ENCODE data around the gene PRKD1.
"Not testable (repeated sequence)": the region's sequence is repeated elsewhere in the genome, so short reads cannot be mapped to it uniquely, and the experiment has no call there.

The PRKD1 gene

GRCh38 chr14:29843981-29844380, 83.7 kb downstream of the PRKD1 start:
- H3K4me1 ChIP-seq (ENCODE audit: control insufficient read depth, insufficient read depth, low read length), result no peaks in the 10 kb centered on the region
- H3K9me3 ChIP-seq (ENCODE audit: control insufficient read depth, low read length), result no peaks in the 10 kb centered on the region
- H3K36me3 ChIP-seq (ENCODE audit: control insufficient read depth, insufficient read depth, low read length), result no peaks in the 10 kb centered on the region
- H3K4me3 ChIP-seq (ENCODE audit: insufficient read depth, low read depth, low read length), result no peak overlapping the region
- no peak overlapping the region for H3K27ac ChIP-seq (ENCODE audit: insufficient read depth, low read depth, low read length, poor library complexity, severe bottlenecking)
- H3K27me3 ChIP-seq (ENCODE audit: control insufficient read depth, insufficient read depth, low read length, poor library complexity, severe bottlenecking), result no peaks in the 10 kb centered on the region
- WGBS, 2 experiments, result 100% methylated on average over 1 of the region's 1 CpG; no CpG with 5 or more reads in 1 of the 2 experiments

GRCh38 chr14:29842228-29842627, 85.4 kb downstream of the PRKD1 start:
- no CpG with 5 or more reads among the region's 1 CpG for WGBS, 2 experiments
- no peak overlapping the region for H3K27ac ChIP-seq (ENCODE audit: insufficient read depth, low read depth, low read length, poor library complexity, severe bottlenecking)
- no peak overlapping the region for H3K4me3 ChIP-seq (ENCODE audit: insufficient read depth, low read depth, low read length)
- no peaks in the 10 kb centered on the region for H3K4me1 ChIP-seq (ENCODE audit: control insufficient read depth, insufficient read depth, low read length)
- no peaks in the 10 kb centered on the region for H3K27me3 ChIP-seq (ENCODE audit: control insufficient read depth, insufficient read depth, low read length, poor library complexity, severe bottlenecking)
- H3K36me3 ChIP-seq (ENCODE audit: control insufficient read depth, insufficient read depth, low read length), result no peaks in the 10 kb centered on the region
- H3K9me3 ChIP-seq (ENCODE audit: control insufficient read depth, low read length), result no peaks in the 10 kb centered on the region

- H3K9me3 ChIP-seq (ENCODE audit: control insufficient read depth, low read length); H3K27ac ChIP-seq (ENCODE audit: insufficient read depth, low read depth, low read length, poor library complexity, severe bottlenecking); H3K27me3 ChIP-seq (ENCODE audit: control insufficient read depth, insufficient read depth, low read length, poor library complexity, severe bottlenecking); H3K4me1 ChIP-seq (ENCODE audit: control insufficient read depth, insufficient read depth, low read length); H3K4me3 ChIP-seq (ENCODE audit: insufficient read depth, low read depth, low read length); H3K36me3 ChIP-seq (ENCODE audit: control insufficient read depth, insufficient read depth, low read length): not testable (repeated sequence)
- 91 to 93% methylated on average over 6 of the region's 6 CpGs for WGBS, 2 experiments
Measured at GRCh38 chr14:29840369-29840892, 87.2 kb downstream of the PRKD1 start.

GRCh38 chr14:29839691-29840090, 88.0 kb downstream of the PRKD1 start:
- whole genome bisulfite sequencing, 2 experiments, result 87 to 89% methylated on average over 1 of the region's 1 CpG
- H3K36me3 ChIP-seq (ENCODE audit: control insufficient read depth, insufficient read depth, low read length); H3K27ac ChIP-seq (ENCODE audit: insufficient read depth, low read depth, low read length, poor library complexity, severe bottlenecking); H3K27me3 ChIP-seq (ENCODE audit: control insufficient read depth, insufficient read depth, low read length, poor library complexity, severe bottlenecking); H3K4me3 ChIP-seq (ENCODE audit: insufficient read depth, low read depth, low read length); H3K4me1 ChIP-seq (ENCODE audit: control insufficient read depth, insufficient read depth, low read length); H3K9me3 ChIP-seq (ENCODE audit: control insufficient read depth, low read length): not testable (repeated sequence)

- Histone ChIP-seq H3K4me3 (ENCODE audit: insufficient read depth, low read depth, low read length) (no peak overlapping the region), H3K27ac (ENCODE audit: insufficient read depth, low read depth, low read length, poor library complexity, severe bottlenecking) (no peak overlapping the region), H3K4me1 (ENCODE audit: control insufficient read depth, insufficient read depth, low read length) (no peaks in the 10 kb centered on the region), H3K9me3 (ENCODE audit: control insufficient read depth, low read length) (no peaks in the 10 kb centered on the region), H3K27me3 (ENCODE audit: control insufficient read depth, insufficient read depth, low read length, poor library complexity, severe bottlenecking) (no peaks in the 10 kb centered on the region), H3K36me3 (ENCODE audit: control insufficient read depth, insufficient read depth, low read length) (no peaks in the 10 kb centered on the region)
- WGBS, 2 experiments, result 65 to 70% methylated on average over 2 of the region's 2 CpGs
Measured at GRCh38 chr14:29838752-29839151, 88.9 kb downstream of the PRKD1 start.

- Histone ChIP-seq H3K36me3 (ENCODE audit: control insufficient read depth, insufficient read depth, low read length) (no peaks in the 10 kb centered on the region), H3K9me3 (ENCODE audit: control insufficient read depth, low read length) (no peaks in the 10 kb centered on the region), H3K4me3 (ENCODE audit: insufficient read depth, low read depth, low read length) (no peak overlapping the region), H3K27me3 (ENCODE audit: control insufficient read depth, insufficient read depth, low read length, poor library complexity, severe bottlenecking) (no peaks in the 10 kb centered on the region), H3K4me1 (ENCODE audit: control insufficient read depth, insufficient read depth, low read length) (no peaks in the 10 kb centered on the region), H3K27ac (ENCODE audit: insufficient read depth, low read depth, low read length, poor library complexity, severe bottlenecking) (no peak overlapping the region)
- WGBS, 2 experiments, result 86 to 95% methylated on average over 2 of the region's 2 CpGs
Measured at GRCh38 chr14:29836395-29836794, 91.3 kb downstream of the PRKD1 start.

- H3K27ac ChIP-seq (ENCODE audit: insufficient read depth, low read depth, low read length, poor library complexity, severe bottlenecking), result no peak overlapping the region
- 96 to 99% methylated on average over 2 to 3 of the region's 3 CpGs for WGBS, 2 experiments
- no peaks in the 10 kb centered on the region for H3K36me3 ChIP-seq (ENCODE audit: control insufficient read depth, insufficient read depth, low read length)
- no peaks in the 10 kb centered on the region for H3K4me1 ChIP-seq (ENCODE audit: control insufficient read depth, insufficient read depth, low read length)
- no peak overlapping the region for H3K4me3 ChIP-seq (ENCODE audit: insufficient read depth, low read depth, low read length)
- H3K27me3 ChIP-seq (ENCODE audit: control insufficient read depth, insufficient read depth, low read length, poor library complexity, severe bottlenecking), result no peaks in the 10 kb centered on the region
- H3K9me3 ChIP-seq (ENCODE audit: control insufficient read depth, low read length), result no peaks in the 10 kb centered on the region
Measured at GRCh38 chr14:29832042-29832441, 95.6 kb downstream of the PRKD1 start.

- H3K9me3 ChIP-seq (ENCODE audit: control insufficient read depth, low read length), result no peaks in the 10 kb centered on the region
- 90 to 100% methylated on average over 1 to 2 of the region's 2 CpGs for WGBS, 2 experiments
- H3K36me3 ChIP-seq (ENCODE audit: control insufficient read depth, insufficient read depth, low read length), result no peaks in the 10 kb centered on the region
- H3K4me1 ChIP-seq (ENCODE audit: control insufficient read depth, insufficient read depth, low read length), result no peaks in the 10 kb centered on the region
- no peak overlapping the region for H3K27ac ChIP-seq (ENCODE audit: insufficient read depth, low read depth, low read length, poor library complexity, severe bottlenecking)
- no peak overlapping the region for H3K4me3 ChIP-seq (ENCODE audit: insufficient read depth, low read depth, low read length)
- no peaks in the 10 kb centered on the region for H3K27me3 ChIP-seq (ENCODE audit: control insufficient read depth, insufficient read depth, low read length, poor library complexity, severe bottlenecking)
Measured at GRCh38 chr14:29829851-29830250, 97.8 kb downstream of the PRKD1 start.

GRCh38 chr14:29823816-29824215, 103.8 kb downstream of the PRKD1 start:
- Histone ChIP-seq H3K4me3 (ENCODE audit: insufficient read depth, low read depth, low read length) (no peak overlapping the region), H3K27ac (ENCODE audit: insufficient read depth, low read depth, low read length, poor library complexity, severe bottlenecking) (no peak overlapping the region), H3K9me3 (ENCODE audit: control insufficient read depth, low read length) (no peaks in the 10 kb centered on the region), H3K27me3 (ENCODE audit: control insufficient read depth, insufficient read depth, low read length, poor library complexity, severe bottlenecking) (no peaks in the 10 kb centered on the region), H3K4me1 (ENCODE audit: control insufficient read depth, insufficient read depth, low read length) (peaks cover 16% of the 10 kb centered on the region), H3K36me3 (ENCODE audit: control insufficient read depth, insufficient read depth, low read length) (no peaks in the 10 kb centered on the region)
- WGBS, 2 experiments, result 95 to 96% methylated on average over 5 of the region's 5 CpGs

- Histone ChIP-seq H3K27me3 (ENCODE audit: control insufficient read depth, insufficient read depth, low read length, poor library complexity, severe bottlenecking) (no peaks in the 10 kb centered on the region), H3K27ac (ENCODE audit: insufficient read depth, low read depth, low read length, poor library complexity, severe bottlenecking) (no peak overlapping the region), H3K9me3 (ENCODE audit: control insufficient read depth, low read length) (no peaks in the 10 kb centered on the region), H3K4me1 (ENCODE audit: control insufficient read depth, insufficient read depth, low read length) (peaks cover 16% of the 10 kb centered on the region), H3K36me3 (ENCODE audit: control insufficient read depth, insufficient read depth, low read length) (no peaks in the 10 kb centered on the region), H3K4me3 (ENCODE audit: insufficient read depth, low read depth, low read length) (no peak overlapping the region)
Measured at GRCh38 chr14:29822430-29822709, 105.3 kb downstream of the PRKD1 start.

Data from ectodermal cell (in vitro differentiated cells).